ENCODE results near the gene NHS.

NHS gene

GRCh38 chrX:17590892-17591740, 216.1 kb downstream of the NHS start:
- no peak for DNase-seq (ENCODE audit: low read depth)

DNA sequence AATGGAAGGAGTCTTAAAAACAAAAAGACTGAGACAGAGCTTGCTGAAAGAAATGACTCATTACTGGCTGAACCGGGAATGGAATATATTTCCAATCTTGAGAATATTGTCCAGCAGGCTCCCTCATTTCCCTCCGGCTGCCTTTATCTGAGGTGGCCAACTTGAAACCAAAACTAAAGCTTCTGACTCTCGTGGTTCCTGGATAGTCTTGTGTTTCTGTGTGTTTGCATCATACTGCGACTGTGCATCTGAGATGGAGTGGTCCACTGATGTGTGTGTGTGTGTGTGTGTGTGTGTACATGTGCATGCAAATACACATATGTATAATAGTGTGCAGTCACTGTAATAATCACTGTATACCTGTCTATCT, 216.7 kb downstream of the NHS start:
- no peak for DNase-seq (ENCODE audit: low read depth)

- no peak for DNase-seq (ENCODE audit: low read depth)
These were observed 217.1 kb downstream of the NHS start for GRCh38 chrX:17592117-17592516.

DNA sequence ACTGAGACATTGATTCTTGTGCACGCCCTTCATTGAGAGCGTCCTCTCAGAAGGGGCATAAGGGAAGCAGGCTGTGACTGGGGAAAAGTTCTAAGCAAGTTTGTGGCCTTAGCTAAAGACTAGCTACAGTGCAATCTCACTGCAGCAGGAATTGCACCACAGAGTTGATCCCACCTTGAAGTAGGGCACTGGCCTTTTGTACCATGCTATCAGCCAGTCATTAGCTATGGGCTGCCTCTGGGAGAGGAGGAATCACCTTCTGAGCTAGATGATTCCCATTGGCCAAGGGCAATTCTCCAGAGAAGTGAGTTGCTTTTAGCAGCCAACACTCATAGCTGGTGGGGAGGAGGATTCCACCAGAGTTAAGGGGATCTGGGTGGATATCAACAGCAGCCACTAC, 219.7 kb downstream of the NHS start:
- no peak for DNase-seq (ENCODE audit: low read depth)

- no peak for DNase-seq (ENCODE audit: low read depth)
These were observed 220.5 kb downstream of the NHS start for GRCh38 chrX:17595456-17596035.

- no peak for DNase-seq (ENCODE audit: low read depth)
These were observed 221.1 kb downstream of the NHS start for GRCh38 chrX:17596061-17596460.

- DNase-seq (ENCODE audit: low read depth) = no peak
These were observed 221.7 kb downstream of the NHS start for GRCh38 chrX:17596546-17597205.

DNA sequence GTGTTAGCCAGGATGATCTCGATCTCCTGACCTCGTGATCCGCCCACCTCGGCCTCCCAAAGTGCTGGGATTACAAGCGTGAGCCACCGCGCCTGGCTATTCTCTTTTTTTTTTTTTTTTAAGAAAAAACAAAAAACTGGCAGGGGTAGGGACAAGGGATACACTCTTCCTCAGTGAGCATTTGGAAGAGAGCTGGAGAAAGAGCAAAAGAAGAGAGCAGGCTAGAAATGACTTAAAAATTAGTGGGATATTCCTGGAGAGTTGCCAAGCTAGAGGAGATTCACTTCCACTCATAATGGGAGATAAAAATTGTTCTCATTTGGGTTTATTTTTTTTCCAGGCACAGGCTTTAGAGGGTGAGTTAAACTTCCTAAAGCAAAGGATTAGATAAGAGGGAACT, 222.3 kb downstream of the NHS start:
- DNase-seq (ENCODE audit: low read depth) = no peak

DNA sequence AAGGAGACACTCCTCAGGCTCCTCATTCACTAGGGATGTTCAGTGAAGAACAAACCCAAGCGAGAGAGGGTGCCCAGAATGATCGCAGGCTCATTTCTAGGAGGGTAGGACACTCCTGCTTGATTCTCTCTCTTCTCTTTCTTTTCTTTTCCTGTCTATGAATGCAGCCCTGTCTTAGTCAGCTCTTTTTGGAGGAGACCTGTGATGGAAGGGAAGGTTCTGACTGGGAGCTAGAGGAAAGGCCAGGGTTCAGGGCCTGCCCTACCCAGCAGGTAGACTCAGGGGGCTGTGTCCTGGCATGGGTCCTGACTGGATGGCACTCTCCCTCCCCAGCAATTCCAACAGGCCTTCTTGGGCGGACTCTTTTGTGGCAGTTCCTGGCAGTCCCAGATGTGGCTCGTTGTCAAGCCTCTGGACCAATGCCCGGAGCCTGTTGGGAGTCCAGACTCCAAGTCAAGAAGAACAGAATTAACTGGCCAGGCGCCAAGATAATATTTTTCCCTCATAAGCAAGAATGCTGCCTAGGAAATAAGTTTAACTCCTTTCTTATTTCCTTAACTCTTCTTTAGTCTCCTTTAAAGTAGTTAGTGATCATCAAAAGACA, 222.9 kb downstream of the NHS start:
- no peak for DNase-seq (ENCODE audit: low read depth)

DNA sequence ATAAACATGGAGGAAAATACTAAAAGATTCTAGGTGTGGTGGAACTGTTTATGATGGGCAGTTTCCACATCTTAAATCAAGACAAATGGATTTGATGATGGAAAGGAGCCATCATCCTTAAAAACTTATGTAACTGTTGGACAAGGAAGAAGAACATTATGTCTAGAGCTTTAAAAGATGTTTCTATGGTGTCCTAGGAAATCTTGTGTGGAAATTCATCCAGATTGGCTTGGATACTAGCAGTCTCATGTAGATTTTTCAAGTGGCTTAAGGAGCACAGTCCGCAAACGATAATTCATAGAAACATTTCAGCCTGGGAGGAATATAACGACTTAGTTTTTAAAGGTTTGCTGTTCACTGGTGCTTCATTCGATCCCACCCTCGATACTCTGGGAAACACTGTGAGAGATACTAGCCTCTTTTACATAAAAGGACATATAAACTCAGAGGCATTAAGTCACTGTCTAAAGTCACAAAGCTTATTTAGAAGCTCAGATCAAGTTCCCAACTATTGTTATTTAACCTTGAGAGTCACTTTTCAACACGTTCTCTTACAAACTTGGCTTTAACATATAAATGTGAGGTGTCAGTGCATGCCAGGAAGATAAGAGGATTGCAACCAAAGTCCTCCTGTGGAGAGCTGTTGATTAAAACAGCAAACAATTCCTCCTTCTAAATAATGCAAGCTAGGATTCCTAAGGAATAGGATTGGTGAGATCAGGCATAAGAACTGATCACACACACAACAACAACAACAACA, 226.6 kb downstream of the NHS start:
- no peak for DNase-seq (ENCODE audit: low read depth)

GRCh38 chrX:17602245-17602644, 227.2 kb downstream of the NHS start:
- no peak for DNase-seq (ENCODE audit: low read depth)

GRCh38 chrX:17603196-17603595, 228.2 kb downstream of the NHS start:
- no peak for DNase-seq (ENCODE audit: low read depth)

DNA sequence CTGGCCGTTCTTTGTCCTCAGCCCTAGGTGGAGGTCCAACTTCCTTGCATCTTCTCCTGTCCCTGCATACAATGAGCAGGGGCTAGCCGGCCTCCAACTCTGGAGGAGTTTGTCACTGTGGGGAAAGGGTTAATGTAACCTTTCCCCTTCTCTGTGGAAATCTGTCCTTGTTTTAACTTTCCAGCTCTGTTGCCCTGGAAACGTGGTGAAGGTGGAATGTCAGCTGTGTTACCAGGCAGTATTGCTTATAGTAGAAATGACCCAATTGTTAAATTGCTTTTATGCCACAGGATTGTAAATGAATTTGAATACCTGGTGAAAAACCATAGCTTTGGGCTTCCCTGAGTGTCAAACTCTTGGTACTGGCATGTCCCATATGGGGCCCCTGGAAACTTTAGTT, 230.7 kb downstream of the NHS start:
- no peak for DNase-seq (ENCODE audit: low read depth)

DNA sequence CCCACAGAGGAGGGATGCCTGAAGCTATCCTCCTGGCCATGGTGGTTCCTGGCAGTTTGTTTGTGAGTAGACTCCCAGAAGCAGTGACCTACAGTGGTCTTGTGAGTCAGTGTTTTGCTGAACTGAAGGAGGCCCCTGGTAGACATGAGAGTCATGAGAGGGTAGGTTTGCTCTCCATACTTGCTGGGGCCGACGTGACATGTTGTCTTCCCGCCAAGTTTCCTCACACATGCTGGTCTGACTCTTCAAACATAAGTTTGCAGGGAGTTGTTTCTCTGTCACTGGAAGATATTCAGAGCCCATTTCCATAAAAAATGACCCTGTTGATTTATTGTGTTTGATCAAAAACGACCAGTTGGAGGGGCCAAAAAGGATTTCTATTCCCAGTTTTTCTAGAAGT, 231.2 kb downstream of the NHS start:
- no peak for DNase-seq (ENCODE audit: low read depth)

- DNase-seq (ENCODE audit: low read depth) = no peak
These were observed 233.9 kb downstream of the NHS start for GRCh38 chrX:17608888-17609287.

DNA sequence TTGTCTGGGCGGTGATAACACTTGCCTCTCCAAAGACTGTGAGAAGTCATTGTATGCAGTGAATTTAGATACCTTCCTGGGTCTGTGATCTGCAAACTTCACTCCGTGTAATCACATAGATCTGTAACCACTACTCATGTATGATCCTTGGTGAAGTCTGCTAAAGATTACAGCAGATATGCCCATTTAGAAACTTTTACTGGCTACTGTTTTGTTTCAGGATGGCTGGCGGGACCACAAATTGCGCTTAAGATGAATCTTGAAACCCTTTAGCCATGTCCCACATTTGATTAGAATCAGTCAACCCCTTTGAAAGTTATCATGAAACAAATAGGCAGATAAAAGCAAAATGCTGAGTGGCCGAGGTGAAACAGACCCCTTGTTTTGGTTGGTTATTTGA, 235.8 kb downstream of the NHS start:
- DNase-seq (ENCODE audit: low read depth) = no peak

- DNase-seq (ENCODE audit: low read depth) = no peak
These were observed 239.1 kb downstream of the NHS start for GRCh38 chrX:17613979-17614588.

- no peak for DNase-seq (ENCODE audit: low read depth)
These were observed 241.9 kb downstream of the NHS start for GRCh38 chrX:17616936-17617335.

- no peak for DNase-seq (ENCODE audit: low read depth)
These were observed 242.8 kb downstream of the NHS start for GRCh38 chrX:17617806-17618205.

GRCh38 chrX:17621566-17622270, 246.7 kb downstream of the NHS start:
- no peak for DNase-seq (ENCODE audit: low read depth)

GRCh38 chrX:17622331-17622730, 247.3 kb downstream of the NHS start:
- DNase-seq (ENCODE audit: low read depth) = no peak

All from CMK (cell line).